ENCODE measurements around the gene RBCK1. TPM values are rescaled to one million over a fixed set of nuclear protein-coding genes. Genes with fewer than 3 reads are reported as not detected.

RBCK1 gene
- polyA plus RNA-seq, 1 donor from 2014 or later, result 38.4 TPM

DNA sequence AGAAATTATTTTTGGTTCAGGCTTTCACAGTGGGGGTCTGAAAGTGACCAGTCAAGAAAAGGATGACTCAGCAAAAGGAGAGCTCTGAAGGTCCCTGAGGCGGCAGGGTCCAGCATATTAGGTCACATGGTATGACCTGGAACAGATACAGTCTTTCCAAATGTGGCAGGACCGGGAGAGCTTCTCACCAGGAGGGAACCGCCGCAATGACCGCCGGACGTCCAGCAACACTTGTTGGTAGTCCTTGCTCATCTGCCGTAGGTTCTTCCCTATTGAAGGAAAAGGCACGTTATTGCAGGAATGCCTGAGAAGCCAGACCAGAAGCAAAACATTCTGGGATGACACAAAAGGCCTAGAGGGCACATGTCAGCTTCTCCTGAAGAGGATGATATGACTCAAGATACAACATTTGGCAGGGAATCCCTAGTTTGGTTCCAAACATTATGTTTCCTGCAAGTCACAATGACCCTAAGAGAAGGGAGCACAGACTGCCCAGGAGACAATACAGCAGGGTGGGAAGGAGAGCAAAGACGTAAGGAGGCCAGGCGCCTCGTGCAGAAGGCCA lies 36.8 kb downstream of the RBCK1 start:
- Histone ChIP-seq H3K9ac (ENCODE audit: low read length) (no peak overlapping the region), H3K27me3 (ENCODE audit: insufficient read depth, low read depth, low read length) (no peaks in the 10 kb centered on the region), H3F3A (ENCODE audit: insufficient read depth, low read length, poor library complexity, severe bottlenecking) (no peaks in the 10 kb centered on the region), H3K4me2 (ENCODE audit: low read length) (no peak overlapping the region), H3K9me2 (ENCODE audit: insufficient read depth, low read length) (no peaks in the 10 kb centered on the region), H3K79me2 (replicated peaks; ENCODE audit: insufficient read depth, low read length) (peaks cover 5% of the 10 kb centered on the region), H3K9me3 (ENCODE audit: low read length) (no peaks in the 10 kb centered on the region), H3K36me3 (ENCODE audit: insufficient read depth, low read length) (no peaks in the 10 kb centered on the region), H3K27ac (ENCODE audit: low read length) (no peak overlapping the region), H4K20me1 (ENCODE audit: insufficient read depth) (no peaks in the 10 kb centered on the region), H2AFZ (ENCODE audit: low read depth, low read length) (no peak overlapping the region), H3K4me3 (ENCODE audit: low read length) (no peak overlapping the region)
- TF ChIP-seq RAD21 (conservative IDR thresholded peaks at IDR 0.05) (no peak), TAF1 (IDR thresholded peaks at IDR 0.05; ENCODE audit: low read depth) (no peak), EZH2 (IDR thresholded peaks at IDR 0.05; ENCODE audit: borderline replicate concordance, insufficient read depth, low read length, poor library complexity, severe bottlenecking) (no peak), SMC3 (conservative IDR thresholded peaks at IDR 0.05; ENCODE audit: poor library complexity) (no peak), MXI1 (conservative IDR thresholded peaks at IDR 0.05; ENCODE audit: poor library complexity, severe bottlenecking) (no peak), EP300 (conservative IDR thresholded peaks at IDR 0.05; ENCODE audit: poor library complexity, severe bottlenecking) (no peak), POLR2AphosphoS5 (IDR thresholded peaks at IDR 0.05) (no peak)
- TF ChIP-seq, protein P1, sequence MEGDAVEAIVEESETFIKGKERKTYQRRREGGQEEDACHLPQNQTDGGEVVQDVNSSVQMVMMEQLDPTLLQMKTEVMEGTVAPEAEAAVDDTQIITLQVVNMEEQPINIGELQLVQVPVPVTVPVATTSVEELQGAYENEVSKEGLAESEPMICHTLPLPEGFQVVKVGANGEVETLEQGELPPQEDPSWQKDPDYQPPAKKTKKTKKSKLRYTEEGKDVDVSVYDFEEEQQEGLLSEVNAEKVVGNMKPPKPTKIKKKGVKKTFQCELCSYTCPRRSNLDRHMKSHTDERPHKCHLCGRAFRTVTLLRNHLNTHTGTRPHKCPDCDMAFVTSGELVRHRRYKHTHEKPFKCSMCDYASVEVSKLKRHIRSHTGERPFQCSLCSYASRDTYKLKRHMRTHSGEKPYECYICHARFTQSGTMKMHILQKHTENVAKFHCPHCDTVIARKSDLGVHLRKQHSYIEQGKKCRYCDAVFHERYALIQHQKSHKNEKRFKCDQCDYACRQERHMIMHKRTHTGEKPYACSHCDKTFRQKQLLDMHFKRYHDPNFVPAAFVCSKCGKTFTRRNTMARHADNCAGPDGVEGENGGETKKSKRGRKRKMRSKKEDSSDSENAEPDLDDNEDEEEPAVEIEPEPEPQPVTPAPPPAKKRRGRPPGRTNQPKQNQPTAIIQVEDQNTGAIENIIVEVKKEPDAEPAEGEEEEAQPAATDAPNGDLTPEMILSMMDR (IDR thresholded peaks at IDR 0.05; ENCODE audit: poor library complexity, severe bottlenecking), result no peak
- TF ChIP-seq, protein P2, sequence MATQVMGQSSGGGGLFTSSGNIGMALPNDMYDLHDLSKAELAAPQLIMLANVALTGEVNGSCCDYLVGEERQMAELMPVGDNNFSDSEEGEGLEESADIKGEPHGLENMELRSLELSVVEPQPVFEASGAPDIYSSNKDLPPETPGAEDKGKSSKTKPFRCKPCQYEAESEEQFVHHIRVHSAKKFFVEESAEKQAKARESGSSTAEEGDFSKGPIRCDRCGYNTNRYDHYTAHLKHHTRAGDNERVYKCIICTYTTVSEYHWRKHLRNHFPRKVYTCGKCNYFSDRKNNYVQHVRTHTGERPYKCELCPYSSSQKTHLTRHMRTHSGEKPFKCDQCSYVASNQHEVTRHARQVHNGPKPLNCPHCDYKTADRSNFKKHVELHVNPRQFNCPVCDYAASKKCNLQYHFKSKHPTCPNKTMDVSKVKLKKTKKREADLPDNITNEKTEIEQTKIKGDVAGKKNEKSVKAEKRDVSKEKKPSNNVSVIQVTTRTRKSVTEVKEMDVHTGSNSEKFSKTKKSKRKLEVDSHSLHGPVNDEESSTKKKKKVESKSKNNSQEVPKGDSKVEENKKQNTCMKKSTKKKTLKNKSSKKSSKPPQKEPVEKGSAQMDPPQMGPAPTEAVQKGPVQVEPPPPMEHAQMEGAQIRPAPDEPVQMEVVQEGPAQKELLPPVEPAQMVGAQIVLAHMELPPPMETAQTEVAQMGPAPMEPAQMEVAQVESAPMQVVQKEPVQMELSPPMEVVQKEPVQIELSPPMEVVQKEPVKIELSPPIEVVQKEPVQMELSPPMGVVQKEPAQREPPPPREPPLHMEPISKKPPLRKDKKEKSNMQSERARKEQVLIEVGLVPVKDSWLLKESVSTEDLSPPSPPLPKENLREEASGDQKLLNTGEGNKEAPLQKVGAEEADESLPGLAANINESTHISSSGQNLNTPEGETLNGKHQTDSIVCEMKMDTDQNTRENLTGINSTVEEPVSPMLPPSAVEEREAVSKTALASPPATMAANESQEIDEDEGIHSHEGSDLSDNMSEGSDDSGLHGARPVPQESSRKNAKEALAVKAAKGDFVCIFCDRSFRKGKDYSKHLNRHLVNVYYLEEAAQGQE (IDR thresholded peaks at IDR 0.05; ENCODE audit: borderline replicate concordance), result no peak

DNA sequence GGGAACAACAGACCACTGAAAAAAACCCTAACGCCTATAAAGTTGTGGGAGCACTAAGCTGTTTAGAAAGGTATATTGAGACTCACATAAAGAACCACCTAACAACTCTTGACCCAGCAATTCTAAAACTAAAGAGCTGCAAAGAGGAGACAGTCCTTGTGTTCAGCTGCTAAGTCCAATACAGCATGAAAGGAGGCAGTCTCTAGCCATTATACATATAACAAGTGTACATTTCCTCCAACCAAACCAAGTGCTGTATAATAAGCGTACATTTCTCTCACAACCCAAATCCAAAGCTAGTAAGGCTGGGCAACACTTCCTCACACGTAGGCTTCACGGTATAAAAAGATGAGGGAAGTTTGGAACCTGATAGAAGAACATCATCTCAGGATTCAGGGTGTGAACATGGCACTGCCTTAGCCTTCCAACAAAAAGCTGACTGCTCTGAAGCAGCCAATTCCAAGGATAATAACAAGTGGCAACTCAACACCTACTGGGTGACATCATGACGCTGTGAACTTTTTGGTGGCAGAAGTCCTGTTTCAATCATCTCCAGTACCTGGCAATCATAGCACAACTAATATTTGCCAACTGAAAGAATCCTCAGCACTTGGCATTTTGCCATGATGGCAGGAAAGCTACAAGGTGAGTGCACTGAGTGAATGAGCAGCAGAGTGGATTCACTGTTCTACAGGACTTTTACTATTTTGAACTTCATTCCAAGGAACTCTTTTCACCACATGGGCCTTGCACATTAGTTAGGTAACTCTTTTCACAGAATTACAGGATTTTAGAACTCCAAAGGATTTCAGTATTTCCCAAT lies 37.6 kb downstream of the RBCK1 start:
- Histone ChIP-seq H3K4me3 (ENCODE audit: low read length) (no peak overlapping the region), H3K79me2 (replicated peaks; ENCODE audit: insufficient read depth, low read length) (peaks cover 6% of the 10 kb centered on the region), H3K27ac (ENCODE audit: low read length) (no peak overlapping the region), H3K4me2 (ENCODE audit: low read length) (no peak overlapping the region), H2AFZ (ENCODE audit: low read depth, low read length) (no peak overlapping the region), H3K9me2 (ENCODE audit: insufficient read depth, low read length) (no peaks in the 10 kb centered on the region), H4K20me1 (ENCODE audit: insufficient read depth) (no peaks in the 10 kb centered on the region), H3K9ac (ENCODE audit: low read length) (no peak overlapping the region), H3K9me3 (ENCODE audit: low read length) (no peaks in the 10 kb centered on the region), H3K36me3 (ENCODE audit: insufficient read depth, low read length) (no peaks in the 10 kb centered on the region), H3K27me3 (ENCODE audit: insufficient read depth, low read depth, low read length) (no peaks in the 10 kb centered on the region), H3F3A (ENCODE audit: insufficient read depth, low read length, poor library complexity, severe bottlenecking) (no peaks in the 10 kb centered on the region)
- TF ChIP-seq MXI1 (conservative IDR thresholded peaks at IDR 0.05; ENCODE audit: poor library complexity, severe bottlenecking) (no peak), SMC3 (conservative IDR thresholded peaks at IDR 0.05; ENCODE audit: poor library complexity) (no peak), EP300 (conservative IDR thresholded peaks at IDR 0.05; ENCODE audit: poor library complexity, severe bottlenecking) (no peak), TAF1 (IDR thresholded peaks at IDR 0.05; ENCODE audit: low read depth) (no peak), POLR2AphosphoS5 (IDR thresholded peaks at IDR 0.05) (no peak), EZH2 (IDR thresholded peaks at IDR 0.05; ENCODE audit: borderline replicate concordance, insufficient read depth, low read length, poor library complexity, severe bottlenecking) (no peak), RAD21 (conservative IDR thresholded peaks at IDR 0.05) (no peak)
- TF ChIP-seq, protein P1 (IDR thresholded peaks at IDR 0.05; ENCODE audit: poor library complexity, severe bottlenecking), result no peak
- TF ChIP-seq, protein P2 (IDR thresholded peaks at IDR 0.05; ENCODE audit: borderline replicate concordance), result no peak

All from neural cell (in vitro differentiated cells).